Psoas muscle (tissue), 7 donors: ENCODE data around the gene CERS4. TPM values are rescaled to one million over a fixed set of nuclear protein-coding genes. Genes with fewer than 3 reads are reported as not detected.

Experiments used
- polyA plus RNA-seq, 3 donors: library from polyadenylated mRNA; stranded (reverse); fragments of 200-250 nt; gene quantifications; one replicate each; pipeline ENCODE4 v1.2.3, GENCODE V29; 2013
- total RNA-seq, 4 donors: library from RNA; stranded (reverse); fragmentation: NEBNext Ultra II Directional in 2 of 4; extraction: Animal tissue kit (Norgen Biotek cat#: 25700) in 2 of 4; gene quantifications; one replicate each; pipeline versions ENCODE4 v1.2.1 to v1.2.4, GENCODE V29; 2021 to 2023
- donor health status: healthy with polysubstance abuse.
- donor health status: DM: no; HTN: no; CAD: no; lungs with moderate emphysema.
- donor health status: Bipolar disorder and iron deficiency.
- donor health status: healthy.
- donor health status: DM: no; HTN: no; CAD: no.
- donor health status: DM: no; HTN: no; CAD: no.
- donor health status: DM: yes; HTN: yes; CAD: no.

CERS4 gene
- total and polyA plus RNA-seq, 7 donors = 1.1 to 4.8 (median 2.8) TPM

Other genes starting within 250 kb of the CERS4 start
- 10 to 100 TPM; 44.5 to 57.9 (median 48.0) TPM for gene ELAVL1, start 203.7 kb upstream of the CERS4 start, total RNA-seq
- gene ELAVL1, start 203.7 kb upstream of the CERS4 start, polyA plus RNA-seq = 10 to 100 TPM; 22.3 to 41.6 (median 41.4) TPM
- gene CCL25, start 156.6 kb upstream of the CERS4 start, total RNA-seq = not detected
- gene CCL25, start 156.6 kb upstream of the CERS4 start, polyA plus RNA-seq = under 1 TPM in 1 of 3 donors, not detected in 2; 0.22 TPM
- gene FBN3, start 59.8 kb upstream of the CERS4 start, total RNA-seq = under 1 TPM in 2 of 4 donors, not detected in 2; 0.02 to 0.51 TPM
- under 1 TPM; 0.01 to 0.12 (median 0.01) TPM for gene FBN3, start 59.8 kb upstream of the CERS4 start, polyA plus RNA-seq
- 10 to 100 TPM; 17.4 to 25.4 (median 22.4) TPM for gene CD320, start 99.0 kb downstream of the CERS4 start, total RNA-seq
- 10 to 100 TPM; 44.8 to 67.2 (median 47.6) TPM for gene CD320, start 99.0 kb downstream of the CERS4 start, polyA plus RNA-seq
- gene NDUFA7, start 112.0 kb downstream of the CERS4 start, total RNA-seq = 100 to 1,000 TPM in 3 of 4 donors, 10 to 100 TPM in 1; 76.8 to 150 (median 109) TPM
- gene NDUFA7, start 112.0 kb downstream of the CERS4 start, polyA plus RNA-seq = 100 to 1,000 TPM; 211 to 271 (median 243) TPM
- gene RPS28, start 112.1 kb downstream of the CERS4 start, total RNA-seq = 1,000 to 10,000 TPM in 2 of 4 donors, 100 to 1,000 TPM in 2; 947 to 1,442 (median 1,003) TPM
- 100 to 1,000 TPM; 431 to 717 (median 657) TPM for gene RPS28, start 112.1 kb downstream of the CERS4 start, polyA plus RNA-seq
- 10 to 100 TPM in 2 of 4 donors, 1 to 10 TPM in 2; 7.1 to 14.2 (median 9.7) TPM for gene KANK3, start 133.9 kb downstream of the CERS4 start, total RNA-seq
- 1 to 10 TPM; 5.1 to 9.4 (median 7.7) TPM for gene KANK3, start 133.9 kb downstream of the CERS4 start, polyA plus RNA-seq
- 100 to 1,000 TPM in 1 of 4 donors, 10 to 100 TPM in 3; 10.7 to 118 (median 44.7) TPM for gene ANGPTL4, start 154.8 kb downstream of the CERS4 start, total RNA-seq
- 100 to 1,000 TPM in 1 of 3 donors, 10 to 100 TPM in 2; 17.2 to 235 (median 19.1) TPM for gene ANGPTL4, start 154.8 kb downstream of the CERS4 start, polyA plus RNA-seq
- 100 to 1,000 TPM in 1 of 4 donors, 10 to 100 TPM in 3; 77.1 to 130 (median 82.2) TPM for gene RAB11B, start 181.0 kb downstream of the CERS4 start, total RNA-seq
- gene RAB11B, start 181.0 kb downstream of the CERS4 start, polyA plus RNA-seq = 10 to 100 TPM; 43.9 to 59.9 (median 56.9) TPM
- gene MARCHF2, start 203.9 kb downstream of the CERS4 start, total RNA-seq = 10 to 100 TPM; 47.7 to 56.0 (median 52.2) TPM
- 10 to 100 TPM; 32.8 to 55.6 (median 48.9) TPM for gene MARCHF2, start 203.9 kb downstream of the CERS4 start, polyA plus RNA-seq
- gene HNRNPM, start 235.6 kb downstream of the CERS4 start, total RNA-seq = 10 to 100 TPM; 73.2 to 92.2 (median 84.1) TPM
- 100 to 1,000 TPM in 2 of 3 donors, 10 to 100 TPM in 1; 53.2 to 146 (median 118) TPM for gene HNRNPM, start 235.6 kb downstream of the CERS4 start, polyA plus RNA-seq